HG03558 (cell line): Measurements from ENCODE around the gene NCAPD3.
"Not testable (repeated sequence)": the region's sequence is repeated elsewhere in the genome, so short reads cannot be mapped to it uniquely, and the experiment has no call there.

Experiments
- ATAC-seq: cut with Tn5 transposase; IDR thresholded peaks from one replicate; pipeline ENCODE4 v1.9.1; 2021; ENCODE audit warnings: moderate number of reproducible peaks; ENCODE audit not compliant: unreplicated experiment; ENCODE audit errors: extremely low read depth

Gene NCAPD3

DNA sequence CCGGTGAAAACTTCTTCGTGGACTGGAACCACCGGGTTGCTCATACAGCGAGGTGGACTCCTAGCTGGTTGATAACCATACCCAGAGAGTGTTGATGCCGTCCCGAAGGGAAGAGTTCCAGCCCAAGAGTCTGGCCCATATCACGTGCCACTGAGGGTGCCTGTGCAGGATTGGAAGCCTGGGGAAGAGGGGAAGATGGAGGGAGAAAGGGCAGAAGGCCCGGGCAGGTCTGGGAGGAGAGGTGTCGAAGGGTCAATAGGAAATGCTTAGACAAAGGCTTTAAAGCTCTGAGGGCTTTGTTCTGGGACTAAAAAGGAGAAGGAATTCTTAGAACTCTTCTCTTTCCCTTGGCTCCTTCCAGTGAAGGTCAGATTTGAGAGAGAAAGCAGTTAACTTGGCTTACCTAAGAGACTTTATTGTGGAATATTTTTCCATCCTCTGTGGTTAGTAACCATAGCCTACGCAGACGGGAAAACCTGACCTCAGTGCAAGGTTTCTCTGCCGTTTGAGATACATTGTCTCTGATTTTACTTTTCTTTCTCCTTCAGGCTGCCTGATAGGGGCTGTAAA lies 84.4 kb downstream of the NCAPD3 start:
- ATAC-seq, result no peak

DNA sequence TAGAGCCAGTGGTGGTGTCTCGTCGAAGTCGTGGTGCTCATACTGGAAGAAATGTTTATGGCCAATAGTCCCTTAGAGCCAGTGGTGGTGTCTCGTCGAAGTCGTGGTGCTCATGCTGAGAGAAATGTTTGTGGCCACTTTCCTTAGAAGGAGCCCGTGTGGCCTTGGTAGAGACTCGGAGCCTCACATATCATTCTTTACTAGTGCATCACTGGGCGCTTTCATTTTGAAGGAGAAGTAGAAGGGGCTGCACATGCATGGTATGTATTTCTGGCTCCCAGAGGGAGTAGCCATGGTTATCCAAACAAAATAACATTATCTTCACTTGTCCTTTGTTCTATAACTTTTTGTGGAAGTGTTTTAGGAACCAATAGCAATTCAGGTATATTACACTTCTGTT lies 85.4 kb downstream of the NCAPD3 start:
- ATAC-seq, result no peak

DNA sequence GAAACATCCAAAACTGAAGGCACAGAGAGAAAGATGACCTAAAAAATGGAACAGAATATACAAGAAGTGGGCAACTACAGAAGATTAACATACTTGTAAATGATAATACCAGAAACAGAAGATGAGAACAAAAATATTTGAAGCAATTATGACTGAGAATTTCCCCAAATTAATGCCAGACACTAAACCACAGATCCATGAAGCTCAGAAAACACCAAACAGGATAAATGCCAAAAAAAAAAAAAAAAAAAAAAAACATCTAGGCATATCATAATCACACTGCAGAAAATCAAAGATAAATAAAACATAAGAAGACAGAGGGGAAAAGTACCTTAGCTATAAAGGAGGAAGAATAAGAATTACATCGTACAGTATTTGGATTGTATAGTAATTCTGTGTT lies 89.6 kb downstream of the NCAPD3 start:
- no peak for ATAC-seq

DNA sequence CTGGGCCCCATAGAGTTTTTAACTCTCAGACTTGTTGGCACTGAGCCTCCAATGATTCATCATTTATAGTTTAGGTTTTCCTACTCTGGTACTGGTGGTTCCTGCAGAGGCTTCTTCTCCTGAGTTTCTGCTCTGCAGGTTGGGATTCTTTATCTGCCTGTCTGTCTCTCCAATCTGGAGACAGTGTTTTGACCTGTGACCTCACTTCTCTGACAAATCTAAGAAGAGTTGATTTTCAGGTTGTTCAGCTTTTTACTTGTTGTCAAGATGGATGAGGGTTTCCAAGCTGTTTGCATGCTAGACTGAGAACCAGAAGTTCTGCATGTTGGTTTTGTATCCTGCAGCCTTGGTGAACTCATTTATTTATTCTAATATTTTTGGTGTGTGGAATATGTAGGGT lies 91.0 kb downstream of the NCAPD3 start:
- ATAC-seq, result no peak

DNA sequence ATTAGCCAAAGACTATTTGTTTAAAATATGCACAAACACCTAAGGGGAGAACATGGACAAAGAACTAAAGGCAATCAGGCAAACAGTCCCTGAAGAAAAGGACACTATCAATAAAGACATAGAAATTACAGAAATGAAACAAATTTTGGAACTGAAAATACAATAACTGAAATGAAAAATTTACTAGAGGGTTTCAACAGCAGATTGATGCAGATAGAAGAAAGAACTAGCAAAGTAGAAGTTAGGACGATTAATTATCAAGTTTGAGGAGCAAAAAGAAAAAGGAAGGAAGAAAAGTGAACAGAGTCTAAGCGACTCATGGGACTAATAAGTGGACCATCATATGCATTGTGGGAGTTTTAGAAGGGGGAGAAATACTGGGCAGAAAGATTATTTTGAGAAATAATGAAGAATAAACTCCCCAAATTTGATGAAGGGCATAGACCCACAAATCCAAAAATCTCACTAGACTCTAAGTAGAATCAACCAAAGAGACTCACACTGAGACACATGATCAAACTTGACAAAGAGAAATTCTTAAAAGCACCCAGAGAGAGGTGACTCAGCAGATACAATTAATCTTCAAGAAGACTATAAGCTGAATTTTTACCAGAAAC lies 92.0 kb downstream of the NCAPD3 start:
- no peak for ATAC-seq

DNA sequence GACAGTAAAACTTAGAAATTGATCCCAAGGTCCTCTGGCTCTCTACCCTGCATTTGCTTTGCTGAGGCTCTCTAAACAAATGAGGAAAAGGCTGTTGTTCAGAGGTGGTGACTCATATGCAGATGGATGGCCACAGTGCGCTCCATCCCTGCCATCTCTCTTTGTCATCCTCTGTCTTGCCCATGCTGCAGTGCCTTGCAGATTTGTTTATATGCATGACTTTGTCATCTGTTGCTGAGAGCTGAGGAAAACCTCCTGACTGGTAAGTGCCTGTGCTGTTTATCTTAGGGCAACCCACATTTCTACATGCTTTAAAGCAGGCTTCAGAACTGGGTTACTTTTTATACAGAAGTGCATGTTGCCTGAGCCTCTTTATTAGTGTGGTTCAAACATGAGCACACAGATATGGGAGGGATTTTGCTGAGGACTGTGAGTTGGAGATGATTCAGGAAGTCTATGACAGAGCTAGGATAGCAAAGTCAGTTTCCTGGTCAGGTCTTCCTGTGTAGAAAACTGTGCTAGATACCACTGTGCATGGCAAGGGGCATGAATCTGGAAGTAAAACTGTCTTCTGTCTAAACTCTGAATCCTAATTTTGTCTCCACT lies 97.4 kb downstream of the NCAPD3 start:
- no peak for ATAC-seq

DNA sequence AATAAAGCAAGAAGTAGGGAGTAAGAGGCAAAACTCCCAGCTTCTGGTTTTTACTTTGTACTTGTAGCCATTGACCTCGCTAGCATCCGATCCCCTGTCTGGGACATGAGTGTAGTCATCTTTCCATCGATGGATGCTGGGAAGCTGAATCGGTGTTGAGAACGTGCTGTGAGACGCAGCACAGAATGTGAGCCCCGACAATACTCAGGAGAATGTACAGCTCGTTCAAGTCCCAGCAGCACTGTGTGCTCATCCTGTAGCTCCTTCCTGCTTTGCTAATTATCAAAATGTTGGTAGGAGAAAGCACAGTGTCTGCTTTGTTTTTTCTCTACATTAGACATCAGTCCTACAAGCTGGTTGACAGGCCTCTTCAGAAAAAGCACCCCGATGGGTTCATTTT lies 98.3 kb downstream of the NCAPD3 start:
- no peak for ATAC-seq

DNA sequence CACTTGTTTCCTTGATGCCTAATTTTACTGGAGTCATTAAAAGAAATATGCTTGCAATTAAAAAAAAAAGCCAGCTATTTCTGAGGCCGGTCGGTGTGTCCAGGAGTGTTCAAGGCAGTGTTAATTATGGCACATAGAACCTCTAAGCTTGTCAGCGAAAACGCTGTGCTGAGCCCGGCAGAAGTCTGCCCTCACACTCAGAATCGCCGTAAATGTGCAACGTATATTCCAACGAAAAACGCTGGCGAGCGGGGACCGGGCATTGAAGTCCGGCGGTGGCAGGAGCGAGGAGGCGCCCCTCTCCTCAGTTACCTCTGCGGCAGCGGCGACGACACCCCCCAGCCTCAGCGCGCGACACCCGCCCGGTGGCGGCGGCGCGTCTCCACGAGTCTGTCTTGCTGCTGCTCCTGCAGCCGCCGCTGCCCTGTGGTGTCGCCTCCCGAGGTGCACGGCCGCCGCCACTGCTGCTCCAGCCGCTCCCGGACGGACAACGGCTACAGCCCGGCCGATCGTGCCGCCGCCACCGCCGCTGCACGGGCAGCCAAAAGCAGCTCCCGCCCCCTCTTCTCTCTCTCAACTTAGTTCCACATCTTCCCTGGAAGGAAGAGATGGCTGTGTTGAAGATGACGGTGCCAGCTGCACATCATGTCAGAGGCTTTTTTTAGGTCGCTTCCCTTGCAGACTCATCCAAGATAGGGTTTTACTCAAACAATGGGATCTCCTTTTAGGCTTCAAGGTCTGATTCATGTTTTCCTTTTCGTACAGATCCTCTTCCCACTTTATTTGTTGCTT lies 98.9 kb downstream of the NCAPD3 start:
- no peak for ATAC-seq

DNA sequence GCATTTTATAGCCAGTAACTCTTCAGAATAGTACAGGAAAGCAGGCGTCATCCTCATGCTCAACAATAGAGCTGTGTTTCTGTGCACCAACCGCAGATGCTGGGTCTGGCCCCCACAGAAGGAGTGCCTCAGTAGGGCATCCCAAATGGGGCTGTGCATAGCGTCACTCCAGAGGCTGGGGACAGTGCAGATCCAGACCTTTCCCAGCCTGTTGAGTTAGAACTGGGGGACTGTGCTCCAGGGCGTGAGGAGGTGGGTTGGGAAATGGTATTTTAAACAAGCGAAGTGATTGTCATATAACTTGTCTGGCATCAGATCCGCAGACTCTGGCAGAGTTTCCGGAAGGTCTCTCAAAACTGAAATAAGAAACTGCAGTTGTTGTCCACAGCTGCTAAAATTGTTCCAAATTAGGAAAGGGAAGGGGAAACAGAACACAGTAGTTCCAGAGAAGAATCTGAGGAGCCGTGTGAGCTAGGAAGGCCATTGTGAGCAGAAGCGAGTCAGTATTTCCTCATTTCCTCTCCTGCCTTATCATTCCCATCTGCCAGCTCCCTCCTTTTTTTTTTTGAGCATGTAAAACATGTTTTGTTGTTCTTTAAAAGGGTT lies 102.7 kb downstream of the NCAPD3 start:
- ATAC-seq, result no peak

DNA sequence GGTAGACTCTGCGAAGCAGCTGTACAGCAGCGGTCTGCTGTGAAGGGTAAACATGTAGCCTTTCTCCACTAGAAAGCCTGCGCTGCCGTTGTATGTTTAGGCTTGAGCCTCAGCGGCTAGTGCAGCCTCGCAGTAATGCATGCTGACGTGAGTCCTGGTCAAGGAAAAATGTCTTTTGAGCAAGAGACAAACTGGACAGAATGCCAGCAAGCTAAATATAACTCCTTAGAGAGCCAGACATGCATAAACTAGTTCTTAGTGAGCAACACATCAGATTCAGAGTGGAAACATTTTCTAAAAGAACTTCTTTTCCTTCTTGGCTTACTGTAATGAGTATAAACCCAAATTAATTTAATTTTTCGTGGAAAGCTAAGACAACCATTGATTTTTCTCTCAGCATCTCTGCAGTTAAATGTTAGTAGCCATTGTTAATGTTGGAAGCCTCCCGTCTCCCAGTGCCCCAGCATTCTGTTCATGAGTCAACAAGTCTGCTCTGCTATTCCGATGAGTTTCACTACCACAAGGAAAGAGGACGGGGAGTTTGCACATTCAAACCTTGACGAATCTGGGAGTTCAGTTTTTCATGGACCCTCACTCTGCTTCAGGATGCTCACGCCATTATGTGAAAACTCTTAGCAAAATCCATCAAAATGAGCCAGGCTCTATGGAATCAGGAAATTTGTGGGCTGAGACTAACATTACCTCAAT lies 103.5 kb downstream of the NCAPD3 start:
- ATAC-seq, result no peak

DNA sequence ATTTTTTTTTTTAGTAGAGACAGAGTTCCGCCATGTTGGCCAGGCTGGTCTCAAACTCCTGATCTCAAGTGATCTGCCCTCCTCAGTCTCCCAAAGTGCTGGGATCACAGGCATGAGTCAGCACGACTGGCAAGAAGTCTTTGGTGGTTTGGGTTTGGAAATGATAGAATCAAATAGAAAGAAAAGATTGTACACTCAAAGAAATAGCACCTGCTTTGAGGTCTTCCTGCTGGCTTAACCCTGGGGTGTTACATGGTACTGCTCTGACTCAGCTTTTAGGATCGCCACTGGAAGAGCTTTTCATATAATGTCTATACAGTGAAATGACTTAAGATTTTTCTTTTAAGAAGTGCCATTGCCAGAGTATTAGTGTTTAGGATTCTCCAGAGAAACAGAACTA lies 104.7 kb downstream of the NCAPD3 start:
- no peak for ATAC-seq

DNA sequence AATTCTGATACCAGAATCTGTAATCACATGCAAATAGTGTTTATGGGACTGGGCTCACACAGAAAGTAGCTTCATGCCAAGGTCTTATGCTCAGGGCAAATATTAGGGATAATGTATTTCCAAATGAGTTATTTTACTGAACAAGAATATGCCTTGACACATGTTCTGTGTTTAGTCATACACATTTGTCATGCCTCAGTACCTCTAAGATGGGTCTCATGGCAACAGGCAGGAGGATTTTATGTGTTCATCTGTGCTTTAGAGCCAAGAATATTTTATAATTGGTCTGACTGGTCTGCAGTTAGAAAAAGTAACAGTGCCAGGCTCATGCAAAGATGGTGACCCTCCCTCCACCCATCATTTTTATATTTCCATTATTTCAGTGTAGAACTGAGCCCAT lies 105.8 kb downstream of the NCAPD3 start:
- ATAC-seq, result no peak

DNA sequence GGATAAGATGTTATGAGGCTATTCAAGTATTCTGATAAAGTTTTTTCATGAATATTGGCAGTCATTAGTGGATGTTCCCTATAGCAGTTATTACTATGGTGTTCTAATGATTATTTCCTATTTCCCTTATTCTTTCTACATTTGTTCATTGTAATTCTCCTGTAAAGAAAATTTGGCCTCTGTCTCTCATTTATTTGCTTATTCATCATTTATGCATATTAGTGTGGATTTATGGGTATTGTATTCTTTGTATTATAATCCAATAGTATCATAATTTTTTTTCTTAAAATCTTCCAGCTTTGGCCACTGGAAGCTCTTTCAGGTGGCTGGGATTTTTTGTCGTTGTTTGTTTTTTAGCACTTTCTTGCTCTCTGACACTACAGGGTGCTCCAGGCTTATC lies 107.6 kb downstream of the NCAPD3 start:
- ATAC-seq, result no peak

DNA sequence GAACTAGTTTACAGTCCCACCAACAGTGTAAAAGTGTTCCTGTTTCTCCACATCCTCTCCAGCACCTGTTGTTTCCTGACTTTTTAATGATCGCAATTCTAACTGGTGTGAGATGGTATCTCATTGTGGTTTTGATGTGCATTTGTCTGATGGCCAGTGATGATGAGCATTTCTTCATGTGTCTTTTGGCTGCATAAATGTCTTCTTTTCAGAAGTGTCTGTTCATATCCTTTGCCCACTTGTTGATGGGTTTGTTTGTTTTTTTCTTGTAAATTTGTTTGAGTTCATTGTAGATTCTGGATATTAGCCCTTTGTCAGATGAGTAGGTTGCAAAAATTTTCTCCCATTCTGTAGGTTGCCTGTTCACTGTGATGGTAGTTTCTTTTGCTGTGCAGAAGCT lies 110.0 kb downstream of the NCAPD3 start:
- not testable (repeated sequence) for ATAC-seq

DNA sequence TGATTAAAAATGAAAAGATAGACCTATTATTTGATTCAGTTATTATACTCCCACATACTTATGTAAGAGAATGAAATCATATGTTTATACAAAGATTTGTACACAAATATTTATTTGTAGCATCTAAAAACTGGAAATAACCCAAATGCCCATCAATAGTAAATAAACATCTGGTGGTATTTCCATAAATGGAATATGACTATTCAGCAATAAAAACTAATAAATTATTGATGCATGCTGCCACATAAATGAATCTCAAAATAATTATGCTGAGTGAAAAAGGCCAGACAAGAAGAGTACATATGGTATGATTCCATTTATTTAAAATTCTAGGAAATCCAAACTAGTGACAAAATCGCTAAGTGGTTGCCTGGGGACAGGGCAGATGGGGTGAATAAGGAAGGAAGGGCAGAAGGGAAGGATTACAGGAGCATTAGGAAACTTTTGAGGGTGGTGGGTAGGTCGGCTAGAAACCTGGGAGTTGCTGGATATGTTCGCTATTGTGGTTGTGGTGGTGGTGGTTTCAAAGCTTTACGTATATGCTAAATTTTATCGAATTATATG lies 113.4 kb downstream of the NCAPD3 start:
- no peak for ATAC-seq
